Measurements from ENCODE around the gene TMC8.
A peak's percentile ranks its signal among the peaks of the same experiment; 100 is the strongest.
"Not testable (repeated sequence)": the region's sequence is repeated elsewhere in the genome, so short reads cannot be mapped to it uniquely, and the experiment has no call there.

Gene TMC8

GRCh38 chr17:78138204-78139060 is 7.9 kb downstream of the TMC8 start:
- DNase-seq, result no peak

- not testable (repeated sequence) for DNase-seq
Measured at GRCh38 chr17:78139861-78140168, 9.2 kb downstream of the TMC8 start.

- peak; percentile 40 for DNase-seq
Measured at GRCh38 chr17:78140169-78141051, 9.8 kb downstream of the TMC8 start.

GRCh38 chr17:78141437-78142118 is 11.0 kb downstream of the TMC8 start:
- DNase-seq, result no peak

- no peak for DNase-seq
Measured at GRCh38 chr17:78142119-78142861, 11.7 kb downstream of the TMC8 start.

GRCh38 chr17:78143214-78144146 is 12.9 kb downstream of the TMC8 start:
- DNase-seq, result no peak

GRCh38 chr17:78144147-78144719 is 13.7 kb downstream of the TMC8 start:
- peak; percentile 48 for DNase-seq

- no peak for DNase-seq
Measured at GRCh38 chr17:78144736-78145641, 14.4 kb downstream of the TMC8 start.

GRCh38 chr17:78146471-78146869 is 15.9 kb downstream of the TMC8 start:
- DNase-seq, result no peak

GRCh38 chr17:78146881-78147280 is 16.3 kb downstream of the TMC8 start:
- DNase-seq, result no peak

GRCh38 chr17:78147315-78147998 is 16.9 kb downstream of the TMC8 start:
- DNase-seq, result no peak

GRCh38 chr17:78148286-78149016 is 17.9 kb downstream of the TMC8 start:
- DNase-seq, result no peak

GRCh38 chr17:78151514-78152008 is 21.0 kb downstream of the TMC8 start:
- no peak for DNase-seq

- no peak for DNase-seq
Measured at GRCh38 chr17:78154903-78155811, 24.6 kb downstream of the TMC8 start.

GRCh38 chr17:78159575-78160158 is 29.1 kb downstream of the TMC8 start:
- no peak for DNase-seq

GRCh38 chr17:78163881-78164747 is 33.5 kb downstream of the TMC8 start:
- DNase-seq, result no peak

Data from DMS 273 treated with DMSO at 0.1 percent for 48 hours (cell line).